ENCODE measurements around the gene NOD1.

NOD1 gene

DNA sequence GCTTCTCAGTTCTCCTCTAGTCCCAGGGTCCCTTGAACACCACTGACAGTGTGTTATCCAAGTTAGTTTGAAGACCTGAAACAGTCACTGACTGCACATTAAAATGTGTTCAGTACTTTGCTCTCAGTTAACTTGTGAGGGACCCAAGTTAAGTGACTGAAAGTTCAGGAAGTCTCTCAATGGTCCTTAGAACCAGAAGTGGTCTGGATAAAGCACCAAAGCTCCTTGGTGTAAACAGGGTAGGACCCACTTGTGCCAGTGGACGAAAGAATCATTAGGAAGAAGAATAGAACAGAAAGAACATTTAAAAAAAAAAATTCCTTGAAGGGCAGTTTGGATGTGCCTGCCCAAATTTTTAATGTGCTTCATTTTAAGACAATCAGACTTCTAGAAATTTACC, 45.1 kb downstream of the NOD1 start:
- no peak overlapping the region for H4K91ac ChIP-seq (ENCODE audit: low read length)
- no peak overlapping the region for H3K14ac ChIP-seq (ENCODE audit: low read length in 2 of 2)
- no peak for DNase-seq
- H3K4me1 ChIP-seq (ENCODE audit: control insufficient read depth, insufficient read depth, low read depth, low read length), result peaks cover 2% of the 10 kb centered on the region
- peaks cover 19 to 88% of the 10 kb centered on the region in 2 experiments for H3K36me3 ChIP-seq (ENCODE audit: control insufficient read depth in 1 of 2, insufficient read depth in 2 of 2, low read depth in 1 of 2, low read length in 2 of 2)
- H2BK12ac ChIP-seq (ENCODE audit: low read length in 2 of 2), result no peak overlapping the region
- H3K27me3 ChIP-seq (ENCODE audit: control insufficient read depth in 1 of 2, insufficient read depth in 1 of 2, low read length in 2 of 2), result no peaks in the 10 kb centered on the region
- H2AFZ ChIP-seq (ENCODE audit: low read depth, low read length), result no peak overlapping the region
- H4K8ac ChIP-seq (ENCODE audit: low read length), result no peak overlapping the region
- no peak overlapping the region for H3K4ac ChIP-seq (ENCODE audit: low read depth in 1 of 2, low read length in 2 of 2)
- H2BK5ac ChIP-seq (ENCODE audit: low read depth, low read length, poor library complexity, severe bottlenecking), result no peak overlapping the region
- WGBS, result 89% methylated on average over 1 of the region's 1 CpG
- H3K23ac ChIP-seq (ENCODE audit: low read length in 2 of 2), result no peak overlapping the region
- no peak overlapping the region for H3K27ac ChIP-seq (ENCODE audit: low read length, poor library complexity, severe bottlenecking)
- H3K18ac ChIP-seq (ENCODE audit: low read depth in 1 of 2, low read length in 2 of 2), result no peak overlapping the region
- peak overlapping the region; percentile 3 for H3K9ac ChIP-seq (ENCODE audit: low read length)
- no peak overlapping the region for H2BK15ac ChIP-seq (ENCODE audit: low read depth, poor library complexity, severe bottlenecking)
- no peaks in the 10 kb centered on the region for H3K79me1 ChIP-seq (replicated peaks; ENCODE audit: low read length, poor library complexity, severe bottlenecking)
- H3K4me3 ChIP-seq (ENCODE audit: insufficient read depth in 1 of 2, low read depth in 1 of 2, low read length in 2 of 2), result no peak overlapping the region
- no peak overlapping the region for H2BK120ac ChIP-seq (ENCODE audit: low read depth, low read length)
- no peaks in the 10 kb centered on the region for H3K9me3 ChIP-seq (ENCODE audit: control insufficient read depth, low read length)
- no peak overlapping the region for H3K4me2 ChIP-seq (ENCODE audit: low read length, poor library complexity, severe bottlenecking)
- no peak overlapping the region for H2AK5ac ChIP-seq (ENCODE audit: low read length, severe bottlenecking)

DNA sequence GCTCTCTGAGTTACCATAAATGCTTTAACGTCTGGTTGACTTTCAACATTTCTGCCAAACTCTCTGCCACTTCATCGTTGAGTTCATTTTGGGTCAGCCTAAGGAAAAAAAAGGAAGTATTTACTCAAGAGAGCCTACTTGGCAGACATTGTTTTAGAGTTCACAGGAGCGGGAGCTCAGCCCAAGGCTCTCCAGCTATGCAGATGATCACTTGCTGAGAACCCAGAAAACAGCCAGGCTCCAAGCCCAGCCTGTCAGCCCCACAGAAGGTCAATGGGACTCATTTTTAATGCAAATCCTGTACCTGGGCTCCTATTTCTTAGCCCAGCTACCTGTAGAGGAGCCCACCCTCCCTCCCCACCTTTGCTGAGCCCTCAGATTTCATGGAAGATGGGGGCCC, 45.5 kb downstream of the NOD1 start:
- no peak overlapping the region for H3K4ac ChIP-seq (ENCODE audit: low read depth in 1 of 2, low read length in 2 of 2)
- H3K79me1 ChIP-seq (replicated peaks; ENCODE audit: low read length, poor library complexity, severe bottlenecking), result no peaks in the 10 kb centered on the region
- 59% methylated on average over 3 of the region's 3 CpGs for WGBS
- peaks cover 16 to 88% of the 10 kb centered on the region in 2 experiments for H3K36me3 ChIP-seq (ENCODE audit: control insufficient read depth in 1 of 2, insufficient read depth in 2 of 2, low read depth in 1 of 2, low read length in 2 of 2)
- no peak overlapping the region for H3K18ac ChIP-seq (ENCODE audit: low read depth in 1 of 2, low read length in 2 of 2)
- no peak overlapping the region for H3K4me3 ChIP-seq (ENCODE audit: insufficient read depth in 1 of 2, low read depth in 1 of 2, low read length in 2 of 2)
- H2BK12ac ChIP-seq (ENCODE audit: low read length in 2 of 2), result no peak overlapping the region
- H3K14ac ChIP-seq (ENCODE audit: low read length in 2 of 2), result no peak overlapping the region
- no peak overlapping the region for H3K27ac ChIP-seq (ENCODE audit: low read length, poor library complexity, severe bottlenecking)
- no peaks in the 10 kb centered on the region for H3K9me3 ChIP-seq (ENCODE audit: control insufficient read depth, low read length)
- H3K4me2 ChIP-seq (ENCODE audit: low read length, poor library complexity, severe bottlenecking), result no peak overlapping the region
- H2BK120ac ChIP-seq (ENCODE audit: low read depth, low read length), result no peak overlapping the region
- H3K23ac ChIP-seq (ENCODE audit: low read length in 2 of 2), result no peak overlapping the region
- H4K8ac ChIP-seq (ENCODE audit: low read length), result no peak overlapping the region
- H3K4me1 ChIP-seq (ENCODE audit: control insufficient read depth, insufficient read depth, low read depth, low read length), result peaks cover 2% of the 10 kb centered on the region
- DNase-seq, result peak; percentile 6
- H2AFZ ChIP-seq (ENCODE audit: low read depth, low read length), result no peak overlapping the region
- H2BK5ac ChIP-seq (ENCODE audit: low read depth, low read length, poor library complexity, severe bottlenecking), result no peak overlapping the region
- H4K91ac ChIP-seq (ENCODE audit: low read length), result no peak overlapping the region
- H3K9ac ChIP-seq (ENCODE audit: low read length), result peak overlapping the region; percentile 36
- no peak overlapping the region for H2AK5ac ChIP-seq (ENCODE audit: low read length, severe bottlenecking)
- no peaks in the 10 kb centered on the region for H3K27me3 ChIP-seq (ENCODE audit: control insufficient read depth in 1 of 2, insufficient read depth in 1 of 2, low read length in 2 of 2)
- H2BK15ac ChIP-seq (ENCODE audit: low read depth, poor library complexity, severe bottlenecking), result no peak overlapping the region

DNA sequence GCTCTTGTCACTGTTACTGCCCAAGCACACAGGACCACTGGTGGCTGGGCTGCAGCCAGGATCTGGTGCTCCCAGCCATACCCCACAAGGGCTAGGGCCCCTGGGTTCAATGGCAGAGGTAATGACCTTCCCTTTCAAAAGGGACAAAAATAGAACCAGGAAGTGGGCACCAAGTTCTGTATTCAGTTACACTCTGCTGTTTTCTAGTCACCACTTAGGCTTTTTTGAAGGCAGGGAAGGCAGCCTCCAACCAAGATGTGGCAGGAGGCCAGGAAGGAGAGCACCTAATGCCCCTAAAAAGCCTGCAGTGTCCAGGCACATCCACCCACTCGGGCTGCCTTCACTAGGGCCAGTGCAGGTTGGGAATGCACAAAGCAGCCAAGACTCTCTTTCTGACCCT, 47.8 kb downstream of the NOD1 start:
- no peak overlapping the region for H2AK5ac ChIP-seq (ENCODE audit: low read length, severe bottlenecking)
- DNase-seq, result no peak
- H2BK120ac ChIP-seq (ENCODE audit: low read depth, low read length), result no peak overlapping the region
- H4K91ac ChIP-seq (ENCODE audit: low read length), result no peak overlapping the region
- peak overlapping the region; percentile 12 for H4K8ac ChIP-seq (ENCODE audit: low read length)
- no peak overlapping the region for H3K4ac ChIP-seq (ENCODE audit: low read depth in 1 of 2, low read length in 2 of 2)
- H3K27me3 ChIP-seq (ENCODE audit: control insufficient read depth in 1 of 2, insufficient read depth in 1 of 2, low read length in 2 of 2), result no peaks in the 10 kb centered on the region
- 74% methylated on average over 1 of the region's 1 CpG for WGBS
- no peaks in the 10 kb centered on the region for H3K79me1 ChIP-seq (replicated peaks; ENCODE audit: low read length, poor library complexity, severe bottlenecking)
- H2BK15ac ChIP-seq (ENCODE audit: low read depth, poor library complexity, severe bottlenecking), result no peak overlapping the region
- no peak overlapping the region for H3K4me2 ChIP-seq (ENCODE audit: low read length, poor library complexity, severe bottlenecking)
- no peak overlapping the region for H2AFZ ChIP-seq (ENCODE audit: low read depth, low read length)
- no peak overlapping the region for H3K23ac ChIP-seq (ENCODE audit: low read length in 2 of 2)
- H3K36me3 ChIP-seq (ENCODE audit: control insufficient read depth in 1 of 2, insufficient read depth in 2 of 2, low read depth in 1 of 2, low read length in 2 of 2), result peaks cover 20 to 90% of the 10 kb centered on the region in 2 experiments
- no peak overlapping the region for H3K9ac ChIP-seq (ENCODE audit: low read length)
- no peak overlapping the region for H3K4me3 ChIP-seq (ENCODE audit: insufficient read depth in 1 of 2, low read depth in 1 of 2, low read length in 2 of 2)
- H2BK5ac ChIP-seq (ENCODE audit: low read depth, low read length, poor library complexity, severe bottlenecking), result no peak overlapping the region
- no peak overlapping the region for H3K18ac ChIP-seq (ENCODE audit: low read depth in 1 of 2, low read length in 2 of 2)
- H3K4me1 ChIP-seq (ENCODE audit: control insufficient read depth, insufficient read depth, low read depth, low read length), result peaks cover 2% of the 10 kb centered on the region
- no peak overlapping the region for H3K14ac ChIP-seq (ENCODE audit: low read length in 2 of 2)
- no peak overlapping the region for H2BK12ac ChIP-seq (ENCODE audit: low read length in 2 of 2)
- H3K9me3 ChIP-seq (ENCODE audit: control insufficient read depth, low read length), result no peaks in the 10 kb centered on the region
- H3K27ac ChIP-seq (ENCODE audit: low read length, poor library complexity, severe bottlenecking), result no peak overlapping the region

DNA sequence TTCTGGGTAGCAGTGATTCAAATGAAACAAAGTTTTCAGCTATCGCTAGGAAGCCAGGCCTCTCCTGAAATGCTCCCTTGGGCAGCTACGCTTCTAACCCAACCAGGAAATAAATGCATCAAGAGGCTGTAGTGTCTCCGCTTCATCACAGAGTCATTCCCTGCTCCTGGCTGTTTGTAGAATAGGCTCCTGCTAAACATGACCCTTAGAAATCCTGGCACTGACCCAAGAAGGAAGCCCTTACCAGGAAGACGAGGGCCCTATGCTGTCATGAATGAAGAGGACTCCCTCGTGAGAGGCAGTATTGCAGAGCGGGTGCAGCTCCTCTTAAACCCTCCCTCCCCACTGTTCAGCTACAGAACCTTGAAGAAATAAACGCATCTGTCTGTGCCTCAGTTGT, 48.3 kb downstream of the NOD1 start:
- no peak overlapping the region for H2AFZ ChIP-seq (ENCODE audit: low read depth, low read length)
- H3K18ac ChIP-seq (ENCODE audit: low read depth in 1 of 2, low read length in 2 of 2), result no peak overlapping the region
- H3K9ac ChIP-seq (ENCODE audit: low read length), result no peak overlapping the region
- H4K91ac ChIP-seq (ENCODE audit: low read length), result no peak overlapping the region
- no peaks in the 10 kb centered on the region for H3K9me3 ChIP-seq (ENCODE audit: control insufficient read depth, low read length)
- no peak overlapping the region for H2BK12ac ChIP-seq (ENCODE audit: low read length in 2 of 2)
- peaks cover 2% of the 10 kb centered on the region for H3K4me1 ChIP-seq (ENCODE audit: control insufficient read depth, insufficient read depth, low read depth, low read length)
- no peaks in the 10 kb centered on the region for H3K79me1 ChIP-seq (replicated peaks; ENCODE audit: low read length, poor library complexity, severe bottlenecking)
- H3K36me3 ChIP-seq (ENCODE audit: control insufficient read depth in 1 of 2, insufficient read depth in 2 of 2, low read depth in 1 of 2, low read length in 2 of 2), result peaks cover 17 to 90% of the 10 kb centered on the region in 2 experiments
- no peak overlapping the region for H3K4me2 ChIP-seq (ENCODE audit: low read length, poor library complexity, severe bottlenecking)
- H3K27me3 ChIP-seq (ENCODE audit: control insufficient read depth in 1 of 2, insufficient read depth in 1 of 2, low read length in 2 of 2), result no peaks in the 10 kb centered on the region
- no peak overlapping the region for H2BK120ac ChIP-seq (ENCODE audit: low read depth, low read length)
- no peak overlapping the region for H3K4ac ChIP-seq (ENCODE audit: low read depth in 1 of 2, low read length in 2 of 2)
- H3K27ac ChIP-seq (ENCODE audit: low read length, poor library complexity, severe bottlenecking), result no peak overlapping the region
- no peak overlapping the region for H2BK15ac ChIP-seq (ENCODE audit: low read depth, poor library complexity, severe bottlenecking)
- no peak overlapping the region for H2AK5ac ChIP-seq (ENCODE audit: low read length, severe bottlenecking)
- WGBS, result 80% methylated on average over 6 of the region's 7 CpGs
- no peak overlapping the region for H3K23ac ChIP-seq (ENCODE audit: low read length in 2 of 2)
- no peak overlapping the region for H3K14ac ChIP-seq (ENCODE audit: low read length in 2 of 2)
- DNase-seq, result peak; percentile 24
- H2BK5ac ChIP-seq (ENCODE audit: low read depth, low read length, poor library complexity, severe bottlenecking), result no peak overlapping the region
- no peak overlapping the region for H3K4me3 ChIP-seq (ENCODE audit: insufficient read depth in 1 of 2, low read depth in 1 of 2, low read length in 2 of 2)
- H4K8ac ChIP-seq (ENCODE audit: low read length), result no peak overlapping the region

Measured in mesenchymal stem cell (in vitro differentiated cells and primary cell).